ENCODE data around the gene SFTPB. TPM values are rescaled to one million over a fixed set of nuclear protein-coding genes. Genes with fewer than 3 reads are reported as not detected.

The SFTPB gene
- total RNA-seq, 4 donors from 2014 or later, result not detected

- TF ChIP-seq POLR2A (IDR thresholded peaks at IDR 0.05) (no peak), CTCF (IDR thresholded peaks at IDR 0.05 in 4 of 5, conservative IDR thresholded peaks at IDR 0.05 in 1 of 5) (no peak)
- peaks cover 49 to 54% of the 10 kb centered on the region in 2 donors for H3K4me1 ChIP-seq
- ATAC-seq, result no peak
- no peak overlapping the region for H3K4me3 ChIP-seq
- peak overlapping the region; percentile 95 to 99 (median 99) for H3K27ac ChIP-seq
- DNase-seq, result peak in 1 of 2 donors; percentile 71
- no peaks in the 10 kb centered on the region for H3K9me3 ChIP-seq
- in situ Hi-C loops (cut with MboI; ENCODE audit: low sequenced_read_pairs in 4 of 4) (no loop called here), intact Hi-C loops (cut with DNase I; ENCODE audit: low total_unique reads) (no loop called here)
- H3K36me3 ChIP-seq, result peaks cover 0 to 3% of the 10 kb centered on the region in 2 donors
- H3K27me3 ChIP-seq, result no peaks in the 10 kb centered on the region
These were observed 54.1 kb downstream of the SFTPB start for GRCh38 chr2:85613717-85614515.

- intact Hi-C loops (cut with DNase I; ENCODE audit: low total_unique reads), result no loop called here
- H3K4me1 ChIP-seq, result peaks cover 54 to 57% of the 10 kb centered on the region in 2 donors
These were observed 56.1 kb downstream of the SFTPB start, which contains the start of gene C2orf68 for GRCh38 chr2:85611705-85612587. Gene C2orf68, minus strand, starts transcription at chr2:85612066. Its CDS starts 82 bp downstream, at chr2:85611984.

GRCh38 chr2:85611217-85611704 is 56.7 kb downstream of the SFTPB start:
- peak overlapping the region; percentile 95 to 99 (median 99) for H3K27ac ChIP-seq
- H3K9me3 ChIP-seq, result no peaks in the 10 kb centered on the region
- no peaks in the 10 kb centered on the region for H3K27me3 ChIP-seq
- intact Hi-C loops (cut with DNase I; ENCODE audit: low total_unique reads) (no loop called here), in situ Hi-C loops (cut with MboI; ENCODE audit: low sequenced_read_pairs in 4 of 4) (no loop called here)
- DNase-seq (no peak), ATAC-seq (no peak)
- H3K36me3 ChIP-seq, result peaks cover 0 to 6% of the 10 kb centered on the region in 2 donors
- TF ChIP-seq CTCF (IDR thresholded peaks at IDR 0.05 in 4 of 5, conservative IDR thresholded peaks at IDR 0.05 in 1 of 5) (no peak), POLR2A (IDR thresholded peaks at IDR 0.05) (no peak)
- peaks cover 57 to 60% of the 10 kb centered on the region in 2 donors for H3K4me1 ChIP-seq
- H3K4me3 ChIP-seq, result peak overlapping the region; percentile 65 to 89 (median 79)

More at GRCh38 chr2:85611705-85612587, 56.1 kb downstream of the SFTPB start, which contains the start of gene C2orf68:
- DNase-seq (peak; percentile 87 to 91), ATAC-seq (peak; percentile 64 to 66)
- Histone ChIP-seq H3K27me3 (no peaks in the 10 kb centered on the region), H3K36me3 (peaks cover 0 to 6% of the 10 kb centered on the region in 2 donors), H3K4me3 (peak within 1 kb of the TSS; percentile 65 to 89 (median 79)), H3K27ac (peak within 1 kb of the TSS; percentile 95 to 99 (median 99)), H3K9me3 (no peaks in the 10 kb centered on the region)
- TF ChIP-seq POLR2A (IDR thresholded peaks at IDR 0.05) (peak; percentile 86 to 90), CTCF (IDR thresholded peaks at IDR 0.05 in 4 of 5, conservative IDR thresholded peaks at IDR 0.05 in 1 of 5) (no peak)
- in situ Hi-C loops (cut with MboI; ENCODE audit: low sequenced_read_pairs in 4 of 4), result no loop called here

Other genes with a start within 250 kb of the SFTPB start
- gene SH2D6, start 249.5 kb downstream of the SFTPB start, total RNA-seq, result 1 to 10 TPM in 1 of 4 donors, not detected in 3; 3.5 TPM
- 100 to 1,000 TPM in 1 of 4 donors, 10 to 100 TPM in 3; 33.2 to 131 (median 56.0) TPM for gene MAT2A, start 129.0 kb downstream of the SFTPB start, total RNA-seq
- gene GGCX, start 106.7 kb downstream of the SFTPB start, total RNA-seq, result 10 to 100 TPM; 18.3 to 33.1 (median 28.2) TPM
- 10 to 100 TPM in 1 of 4 donors, 1 to 10 TPM in 3; 5.3 to 12.1 (median 7.1) TPM for gene VAMP8, start 90.6 kb downstream of the SFTPB start, total RNA-seq
- 10 to 100 TPM; 19.9 to 47.0 (median 36.9) TPM for gene VAMP5, start 83.8 kb downstream of the SFTPB start, total RNA-seq
- 100 to 1,000 TPM; 207 to 235 (median 215) TPM for gene RNF181, start 72.5 kb downstream of the SFTPB start, total RNA-seq
- 100 to 1,000 TPM in 1 of 4 donors, 10 to 100 TPM in 3; 44.4 to 102 (median 80.7) TPM for gene TMEM150A, start 65.5 kb downstream of the SFTPB start, total RNA-seq
- gene C2orf68, start 56.1 kb downstream of the SFTPB start, total RNA-seq, result 10 to 100 TPM; 28.4 to 35.4 (median 32.3) TPM
- 100 to 1,000 TPM in 1 of 4 donors, 10 to 100 TPM in 3; 72.2 to 139 (median 92.1) TPM for gene USP39, start 52.0 kb downstream of the SFTPB start, total RNA-seq
- gene GNLY, start 26.2 kb upstream of the SFTPB start, total RNA-seq, result 10 to 100 TPM in 2 of 4 donors, 1 to 10 TPM in 2; 3.6 to 36.1 (median 12.0) TPM
- gene ATOH8, start 85.8 kb upstream of the SFTPB start, total RNA-seq, result 100 to 1,000 TPM; 122 to 266 (median 150) TPM
- gene ST3GAL5, start 220.8 kb upstream of the SFTPB start, total RNA-seq, result 10 to 100 TPM; 12.6 to 26.0 (median 21.8) TPM